Caco-2 (cell line): ENCODE results near the gene CNBD2. TPM values are rescaled to one million over a fixed set of nuclear protein-coding genes. Genes with fewer than 3 reads are reported as not detected.

ENCODE experiments used
- BruUV-seq: library from RNA; stranded (reverse); fragments of 400-500 nt; replicated peaks from 2 replicates; lab custom pipeline; 2021; lab: Mats Ljungman, UMichigan
- CTCF ChIA-PET: fragments of 300-600 bp; sonication (Branson Sonifier 250); formaldehyde crosslinking; loops from one replicate; lab custom pipeline; 2022; ENCODE audit warnings: antibody characterized with exemption; lab: Charles Lee
- POLR2A ChIA-PET: fragments of 300-600 bp; sonication (Branson Sonifier 250); formaldehyde crosslinking; loops from one replicate; lab custom pipeline; 2022; ENCODE audit warnings: antibody characterized with exemption; lab: Charles Lee
- DNase-seq, 2 experiments: peaks; one replicate each; pipeline versions ENCODE4 v3.0.0 to v3.0.0-alpha.2; 2020 to 2022
- H3K27me3 ChIP-seq: replicated peaks from 2 replicates; pipeline ENCODE4 v1.6.0; 2011; ENCODE audit warnings: low read length; ENCODE audit not compliant: control insufficient read depth, insufficient read depth
- H3K36me3 ChIP-seq: 2 replicates; pipeline ENCODE4 v1.5.1; 2011; ENCODE audit warnings: low read length; ENCODE audit not compliant: control insufficient read depth, insufficient read depth
- H3K4me1 ChIP-seq: fragments of 250-450 bp; sonication (Bioruptor Pico); 2 replicates; pipeline ENCODE4 v1.5.1; 2020; ENCODE audit warnings: mild to moderate bottlenecking
- H3K4me3 ChIP-seq: 2 replicates; pipeline ENCODE4 v1.5.1; 2011; ENCODE audit warnings: low read depth, mild to moderate bottlenecking, control low read depth, low read length
- H3K9me3 ChIP-seq: fragments of 250-450 bp; sonication (Bioruptor Pico); 2 replicates; pipeline ENCODE4 v1.5.1; 2020; ENCODE audit warnings: mild to moderate bottlenecking, moderate library complexity
- H3K27ac Mint-ChIP-seq: one replicate; pipeline ENCODE4 v1.8.0; 2022; ENCODE audit warnings: mixed read lengths; ENCODE audit not compliant: unreplicated experiment
- H3K27me3 Mint-ChIP-seq: one replicate; pipeline ENCODE4 v1.8.0; 2022; ENCODE audit warnings: mixed read lengths; ENCODE audit not compliant: insufficient read depth, unreplicated experiment
- H3K36me3 Mint-ChIP-seq: one replicate; pipeline ENCODE4 v1.8.0; 2022; ENCODE audit warnings: mild to moderate bottlenecking, mixed read lengths; ENCODE audit not compliant: insufficient read depth, unreplicated experiment
- H3K4me1 Mint-ChIP-seq: one replicate; pipeline ENCODE4 v1.8.0; 2022; ENCODE audit warnings: low read depth, mixed read lengths; ENCODE audit not compliant: unreplicated experiment
- H3K4me3 Mint-ChIP-seq: one replicate; pipeline ENCODE4 v1.8.0; 2022; ENCODE audit warnings: mild to moderate bottlenecking, moderate library complexity, mixed read lengths; ENCODE audit not compliant: unreplicated experiment
- H3K9me3 Mint-ChIP-seq: one replicate; pipeline ENCODE4 v1.8.0; 2022; ENCODE audit warnings: mixed read lengths; ENCODE audit not compliant: unreplicated experiment
- CTCF ChIP-seq, 2 experiments: fragments of 200-600 bp in 1 of 2; IDR thresholded peaks; 1 replicate in 1 of 2; 2 replicates in 1 of 2; pipeline versions ENCODE4 v1.5.1 to v1.8.0; 2011 to 2022; ENCODE audit warnings: antibody characterized with exemption in 1 of 2, control low read depth in 1 of 2, inconsistent platforms in 1 of 2, low read depth in 1 of 2, low read length in 1 of 2, mild to moderate bottlenecking in 1 of 2, moderate library complexity in 1 of 2; ENCODE audit not compliant: insufficient read depth in 1 of 2, severe bottlenecking in 1 of 2, unreplicated experiment in 1 of 2
- intact Hi-C: fragments of 100-400 bp; cut with micrococcal nuclease; formaldehyde crosslinking; loops from one replicate; pipeline ENCODE4 v1.10.0; 2022; ENCODE audit not compliant: unreplicated experiment
- total RNA-seq: library from RNA; stranded (reverse); gene quantifications from 2 replicates; pipeline ENCODE4 v1.2.3, GENCODE V29; 2022

The CNBD2 gene
- total RNA-seq, 1 experiment from 2014 or later = 9.1 TPM

- BruUV-seq = no TSS peak
- intact Hi-C loops = no loop called here
- ChIA-PET POLR2A (no interaction called here), CTCF (interaction anchor here (0.6 to 3.6 kb wide), 2 partner anchors 23 to 120 kb away, joined by 11 to 26 read pairs; no protein-coding TSS in a partner anchor)
- Histone ChIP-seq H3K4me3 (no peak overlapping the region), H3K4me1 (peaks cover 20% of the 10 kb centered on the region), H3K36me3 (no peaks in the 10 kb centered on the region), H3K27me3 (no peaks in the 10 kb centered on the region), H3K9me3 (no peaks in the 10 kb centered on the region)
- Mint-ChIP-seq H3K4me1 (peaks cover 22% of the 10 kb centered on the region), H3K36me3 (no peaks in the 10 kb centered on the region), H3K27me3 (no peaks in the 10 kb centered on the region), H3K4me3 (no peak overlapping the region), H3K27ac (no peak overlapping the region), H3K9me3 (no peaks in the 10 kb centered on the region)
- DNase-seq = peak in 1 of 2 experiments; percentile 2
- TF ChIP-seq CTCF (IDR thresholded peaks at IDR 0.05; ENCODE audit: insufficient read depth in 1 of 2, low read depth in 1 of 2, low read length in 1 of 2, severe bottlenecking in 1 of 2, unreplicated experiment in 1 of 2) = no peak
These were observed 47.5 kb downstream of the CNBD2 start for GRCh38 chr20:36015806-36016403.

DNA sequence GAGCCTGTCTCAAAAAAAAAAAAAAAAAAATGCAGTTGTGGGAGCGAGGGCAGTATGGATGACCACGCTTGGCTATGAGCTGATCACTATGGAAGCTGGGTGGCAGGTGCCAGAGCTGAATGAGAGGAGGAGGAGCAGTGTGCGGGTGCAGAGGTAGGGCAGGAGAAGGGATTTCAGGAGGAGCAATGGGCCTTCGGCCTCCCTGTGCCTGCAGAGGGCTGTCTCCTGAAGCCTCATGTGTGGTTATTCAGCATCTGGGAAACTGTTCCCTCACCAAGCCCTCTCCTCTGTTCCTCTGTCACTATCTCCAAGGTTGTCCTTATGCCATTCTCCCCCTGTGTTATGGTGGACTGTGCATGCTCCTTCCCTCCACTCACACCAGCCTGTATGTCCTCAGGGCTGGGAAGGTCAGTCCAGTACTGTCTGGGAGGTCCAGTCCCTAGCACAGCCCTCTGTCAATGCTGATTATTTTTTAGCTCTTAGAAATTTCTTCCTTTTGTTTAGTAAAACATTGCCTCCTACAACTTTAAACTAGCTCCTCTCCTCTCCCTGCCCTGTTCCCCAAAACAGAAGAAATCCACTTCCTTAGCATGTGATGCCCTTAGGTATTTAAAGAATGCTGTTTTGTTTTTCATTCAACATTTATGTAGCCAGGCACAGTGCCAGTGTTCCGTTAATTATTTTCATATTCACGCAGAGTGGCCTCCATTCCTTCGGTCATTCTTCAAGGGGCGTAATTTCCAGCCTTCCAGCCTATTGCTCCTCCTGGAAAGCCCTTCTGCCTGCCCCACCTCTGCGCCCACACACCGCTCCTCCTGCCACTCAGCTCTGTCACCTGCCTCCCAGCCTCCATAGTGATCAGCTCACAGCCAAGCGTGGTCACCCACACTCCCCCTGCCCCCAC is 48.9 kb downstream of the CNBD2 start:
- H3K9me3 Mint-ChIP-seq = no peaks in the 10 kb centered on the region
- Histone ChIP-seq H3K9me3 (no peaks in the 10 kb centered on the region), H3K36me3 (no peaks in the 10 kb centered on the region), H3K4me3 (no peak overlapping the region), H3K4me1 (peaks cover 20% of the 10 kb centered on the region), H3K27me3 (no peaks in the 10 kb centered on the region)
- DNase-seq = peak; percentile 29 to 37
- H3K4me1 Mint-ChIP-seq = peaks cover 22% of the 10 kb centered on the region
- ChIA-PET POLR2A (interaction anchor here (0.6 to 1.0 kb wide), 4 partner anchors 26 to 185 kb away, joined by 3 to 5 read pairs (median 3); no protein-coding TSS in a partner anchor), CTCF (interaction anchor here (0.6 to 3.6 kb wide), 8 partner anchors 22 to 727 kb away, joined by 3 to 26 read pairs (median 4); no protein-coding TSS in a partner anchor)
- intact Hi-C loops = no loop called here
- TF ChIP-seq CTCF (IDR thresholded peaks at IDR 0.05; ENCODE audit: insufficient read depth in 1 of 2, low read depth in 1 of 2, low read length in 1 of 2, severe bottlenecking in 1 of 2, unreplicated experiment in 1 of 2) = no peak
- H3K27ac Mint-ChIP-seq = peak overlapping the region; percentile 77
- no peak overlapping the region for H3K4me3 Mint-ChIP-seq
- H3K36me3 Mint-ChIP-seq = no peaks in the 10 kb centered on the region
- H3K27me3 Mint-ChIP-seq = no peaks in the 10 kb centered on the region
- BruUV-seq = no TSS peak
